Inferior parietal cortex (tissue), 1 donor: ENCODE results near the gene TACR1.
"Not testable (repeated sequence)": the region's sequence is repeated elsewhere in the genome, so short reads cannot be mapped to it uniquely, and the experiment has no call there.

ENCODE experiments used
- DNase-seq: peaks from one replicate; pipeline ENCODE4 v3.0.0-alpha.2; 2016; ENCODE audit errors: extremely low spot score

The TACR1 gene

GRCh38 chr2:75089471-75089870 lies 109.8 kb downstream of the TACR1 start:
- DNase-seq: no peak

- DNase-seq: no peak
Measured at GRCh38 chr2:75088791-75089190, 110.5 kb downstream of the TACR1 start.

GRCh38 chr2:75087736-75088135 lies 111.6 kb downstream of the TACR1 start:
- no peak for DNase-seq

GRCh38 chr2:75079575-75079974 lies 119.7 kb downstream of the TACR1 start:
- no peak for DNase-seq

GRCh38 chr2:75077909-75078308 lies 121.4 kb downstream of the TACR1 start:
- no peak for DNase-seq

GRCh38 chr2:75076088-75076487 lies 123.2 kb downstream of the TACR1 start:
- no peak for DNase-seq

- DNase-seq: no peak
Measured at GRCh38 chr2:75074708-75075107, 124.6 kb downstream of the TACR1 start.

- no peak for DNase-seq
Measured at GRCh38 chr2:75074228-75074627, 125.1 kb downstream of the TACR1 start.

- no peak for DNase-seq
Measured at GRCh38 chr2:75071766-75072165, 127.6 kb downstream of the TACR1 start.

GRCh38 chr2:75068546-75068945 lies 130.8 kb downstream of the TACR1 start:
- no peak for DNase-seq

- no peak for DNase-seq
Measured at GRCh38 chr2:75067506-75067905, 131.8 kb downstream of the TACR1 start.

- no peak for DNase-seq
Measured at GRCh38 chr2:75066121-75066902, 133.0 kb downstream of the TACR1 start.

- no peak for DNase-seq
Measured at GRCh38 chr2:75065402-75066008, 133.8 kb downstream of the TACR1 start.

GRCh38 chr2:75064691-75065396 lies 134.5 kb downstream of the TACR1 start:
- peak; percentile 41 for DNase-seq

- no peak for DNase-seq
Measured at GRCh38 chr2:75063906-75064305, 135.4 kb downstream of the TACR1 start.

- no peak for DNase-seq
Measured at GRCh38 chr2:75058427-75058826, 140.9 kb downstream of the TACR1 start.

GRCh38 chr2:75057150-75057549 lies 142.2 kb downstream of the TACR1 start:
- DNase-seq: not testable (repeated sequence)

- no peak for DNase-seq
Measured at GRCh38 chr2:75055820-75056675, 143.3 kb downstream of the TACR1 start.

- no peak for DNase-seq
Measured at GRCh38 chr2:75055142-75055819, 144.0 kb downstream of the TACR1 start.

- no peak for DNase-seq
Measured at GRCh38 chr2:75054296-75054695, 145.0 kb downstream of the TACR1 start.

- no peak for DNase-seq
Measured at GRCh38 chr2:75053484-75054112, 145.7 kb downstream of the TACR1 start.
